DMS153 treated with DMSO at 0.1 percent for 48 hours (cell line): ENCODE measurements around the gene LRRC8B.
"Not testable (repeated sequence)": the region's sequence is repeated elsewhere in the genome, so short reads cannot be mapped to it uniquely, and the experiment has no call there.

Source experiments
- DNase-seq: peaks from one replicate; lab custom pipeline; 2025; ENCODE audit not compliant: unreplicated experiment; lab: John Stamatoyannopoulos, UW

LRRC8B gene

GRCh38 chr1:89607156-89607555 is 82.5 kb downstream of the LRRC8B start:
- DNase-seq = no peak

GRCh38 chr1:89607586-89608318 is 83.1 kb downstream of the LRRC8B start:
- no peak for DNase-seq

GRCh38 chr1:89608319-89608983 is 83.8 kb downstream of the LRRC8B start:
- no peak for DNase-seq

- no peak for DNase-seq
These were observed 84.5 kb downstream of the LRRC8B start for GRCh38 chr1:89608984-89609725.

- DNase-seq = no peak
These were observed 85.3 kb downstream of the LRRC8B start for GRCh38 chr1:89609781-89610456.

GRCh38 chr1:89610457-89611011 is 85.9 kb downstream of the LRRC8B start:
- DNase-seq = no peak

GRCh38 chr1:89611721-89612120 is 87.1 kb downstream of the LRRC8B start:
- no peak for DNase-seq

GRCh38 chr1:89613928-89614327 is 89.3 kb downstream of the LRRC8B start:
- no peak for DNase-seq

- DNase-seq = no peak
These were observed 91.3 kb downstream of the LRRC8B start for GRCh38 chr1:89615676-89616598.

- DNase-seq = no peak
These were observed 92.4 kb downstream of the LRRC8B start for GRCh38 chr1:89616844-89617627.

- no peak for DNase-seq
These were observed 96.0 kb downstream of the LRRC8B start for GRCh38 chr1:89620664-89621063.

- DNase-seq = no peak
These were observed 98.3 kb downstream of the LRRC8B start for GRCh38 chr1:89622895-89623294.

- DNase-seq = no peak
These were observed 99.7 kb downstream of the LRRC8B start for GRCh38 chr1:89624314-89624713.

- no peak for DNase-seq
These were observed 100.2 kb downstream of the LRRC8B start for GRCh38 chr1:89624715-89625323.

GRCh38 chr1:89627596-89627962 is 103.0 kb downstream of the LRRC8B start:
- DNase-seq = no peak

- DNase-seq = no peak
These were observed 104.5 kb downstream of the LRRC8B start for GRCh38 chr1:89629146-89629545.

- not testable (repeated sequence) for DNase-seq
These were observed 105.0 kb downstream of the LRRC8B start for GRCh38 chr1:89629600-89629999.

- DNase-seq = no peak
These were observed 105.4 kb downstream of the LRRC8B start for GRCh38 chr1:89630048-89630447.
